Measurements from ENCODE around the gene UBXN7. TPM values are rescaled to one million over a fixed set of nuclear protein-coding genes. Genes with fewer than 3 reads are reported as not detected.
A peak's percentile ranks its signal among the peaks of the same experiment; 100 is the strongest.
"Not testable (repeated sequence)": the region's sequence is repeated elsewhere in the genome, so short reads cannot be mapped to it uniquely, and the experiment has no call there.

Gene UBXN7
- total and polyA plus RNA-seq, 2 donors (not counting 1 experiment from before 2014, with no cell fraction given) = 28.1 to 34.8 TPM

DNA sequence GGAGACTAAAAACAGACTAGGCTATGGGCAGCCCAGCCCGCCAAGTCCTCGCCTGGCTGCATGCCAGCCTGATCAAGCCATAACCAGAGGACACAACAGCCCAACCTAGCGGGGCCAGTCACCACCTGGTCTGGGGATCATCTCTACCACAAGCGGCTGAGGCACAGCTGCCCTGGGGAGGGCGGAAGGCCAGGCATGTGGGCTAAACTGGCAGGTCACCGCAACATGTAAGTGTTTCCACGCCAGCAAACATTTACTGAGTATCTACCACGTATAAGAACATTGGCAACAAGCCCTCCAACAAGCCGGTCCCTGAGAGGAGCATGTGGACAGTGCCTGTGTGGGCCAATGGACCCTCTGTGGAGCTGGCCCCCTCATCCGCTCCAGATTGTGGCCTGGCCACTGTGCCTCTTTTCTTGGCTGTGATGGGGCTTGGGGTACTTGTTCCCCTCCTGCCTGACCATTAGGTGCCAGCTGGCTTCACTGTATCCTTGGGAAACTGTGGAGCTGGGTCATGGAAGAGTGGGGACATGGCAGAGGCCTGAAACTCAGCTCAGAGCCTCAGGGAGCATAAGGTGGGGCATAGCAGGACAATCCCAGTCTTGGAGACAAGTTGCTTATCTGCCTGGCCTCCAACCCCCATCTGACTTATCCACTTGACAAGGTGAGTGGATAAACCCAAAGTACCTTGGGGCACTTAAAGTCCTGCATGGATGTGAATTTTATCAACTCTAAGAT lies 9.0 kb downstream of the UBXN7 start:
- Histone ChIP-seq H3K79me2 (ENCODE audit: control insufficient read depth, insufficient read depth, low read length) (peaks cover 64% of the 10 kb centered on the region), H4K20me1 (ENCODE audit: control insufficient read depth, extremely low read depth, insufficient read depth, low read length) (no peaks in the 10 kb centered on the region), H2AFZ (ENCODE audit: low read length) (no peak overlapping the region), H3K4me2 (ENCODE audit: extremely low read depth, insufficient read depth, low read length) (no peak overlapping the region), H3K4me1 (ENCODE audit: control insufficient read depth, extremely low read depth, insufficient read depth, low read length) (no peaks in the 10 kb centered on the region), H3K36me3 (ENCODE audit: control insufficient read depth, insufficient read depth, low read length) (no peaks in the 10 kb centered on the region), H3K9me3 (ENCODE audit: control insufficient read depth, insufficient read depth, low read depth, low read length) (no peaks in the 10 kb centered on the region), H3K9ac (ENCODE audit: insufficient read depth, low read length) (no peak overlapping the region), H3K27ac (ENCODE audit: insufficient read depth, low read length) (no peak overlapping the region), H3K27me3 (ENCODE audit: control insufficient read depth, insufficient read depth, low read length) (no peaks in the 10 kb centered on the region), H3K4me3 (replicated peaks in 1 of 4; ENCODE audit: control extremely low read depth in 1 of 4, insufficient read depth in 1 of 4, low read depth in 3 of 4, low read length in 4 of 4) (no peak overlapping the region)
- DNase-seq (ENCODE audit: low read depth in 2 of 2) = peak in 1 of 2 donors; percentile 36
- TF ChIP-seq EZH2 (IDR thresholded peaks at IDR 0.05; ENCODE audit: low read length, missing control alignments) = no peak
- TF ChIP-seq, protein P1, sequence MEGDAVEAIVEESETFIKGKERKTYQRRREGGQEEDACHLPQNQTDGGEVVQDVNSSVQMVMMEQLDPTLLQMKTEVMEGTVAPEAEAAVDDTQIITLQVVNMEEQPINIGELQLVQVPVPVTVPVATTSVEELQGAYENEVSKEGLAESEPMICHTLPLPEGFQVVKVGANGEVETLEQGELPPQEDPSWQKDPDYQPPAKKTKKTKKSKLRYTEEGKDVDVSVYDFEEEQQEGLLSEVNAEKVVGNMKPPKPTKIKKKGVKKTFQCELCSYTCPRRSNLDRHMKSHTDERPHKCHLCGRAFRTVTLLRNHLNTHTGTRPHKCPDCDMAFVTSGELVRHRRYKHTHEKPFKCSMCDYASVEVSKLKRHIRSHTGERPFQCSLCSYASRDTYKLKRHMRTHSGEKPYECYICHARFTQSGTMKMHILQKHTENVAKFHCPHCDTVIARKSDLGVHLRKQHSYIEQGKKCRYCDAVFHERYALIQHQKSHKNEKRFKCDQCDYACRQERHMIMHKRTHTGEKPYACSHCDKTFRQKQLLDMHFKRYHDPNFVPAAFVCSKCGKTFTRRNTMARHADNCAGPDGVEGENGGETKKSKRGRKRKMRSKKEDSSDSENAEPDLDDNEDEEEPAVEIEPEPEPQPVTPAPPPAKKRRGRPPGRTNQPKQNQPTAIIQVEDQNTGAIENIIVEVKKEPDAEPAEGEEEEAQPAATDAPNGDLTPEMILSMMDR (conservative IDR thresholded peaks at IDR 0.05 in 1 of 2, IDR thresholded peaks at IDR 0.05 in 1 of 2; ENCODE audit: low read depth in 1 of 2, low read length in 2 of 2) = no peak

DNA sequence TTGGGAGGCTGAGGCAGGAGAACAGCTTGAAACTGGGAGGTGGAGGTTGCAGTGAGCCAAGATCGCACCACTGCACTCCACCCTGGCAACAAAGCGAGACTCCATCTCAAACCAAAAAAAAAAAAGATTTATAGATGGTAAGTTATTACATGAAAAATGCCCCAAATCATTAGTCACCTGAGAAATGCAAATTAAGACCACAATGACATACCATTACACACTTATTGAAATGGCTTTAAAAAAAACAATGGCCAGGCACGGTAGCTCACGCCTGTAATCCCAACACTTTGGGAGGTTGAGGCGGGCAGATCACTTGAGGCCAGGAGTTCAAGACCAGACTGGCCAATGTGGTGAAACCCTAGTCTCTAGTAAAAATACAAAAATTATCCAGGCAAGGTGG lies 10.6 kb downstream of the UBXN7 start:
- not testable (repeated sequence) for H3K27ac ChIP-seq (ENCODE audit: insufficient read depth, low read length); H3K4me2 ChIP-seq (ENCODE audit: extremely low read depth, insufficient read depth, low read length); H3K9me3 ChIP-seq (ENCODE audit: control insufficient read depth, insufficient read depth, low read depth, low read length); H3K27me3 ChIP-seq (ENCODE audit: control insufficient read depth, insufficient read depth, low read length); H2AFZ ChIP-seq (ENCODE audit: low read length); H3K4me3 ChIP-seq (replicated peaks in 1 of 4; ENCODE audit: control extremely low read depth in 1 of 4, insufficient read depth in 1 of 4, low read depth in 3 of 4, low read length in 4 of 4); DNase-seq (ENCODE audit: low read depth in 2 of 2); H3K9ac ChIP-seq (ENCODE audit: insufficient read depth, low read length); H3K36me3 ChIP-seq (ENCODE audit: control insufficient read depth, insufficient read depth, low read length); H4K20me1 ChIP-seq (ENCODE audit: control insufficient read depth, extremely low read depth, insufficient read depth, low read length); H3K4me1 ChIP-seq (ENCODE audit: control insufficient read depth, extremely low read depth, insufficient read depth, low read length)
- peaks cover 61% of the 10 kb centered on the region for H3K79me2 ChIP-seq (ENCODE audit: control insufficient read depth, insufficient read depth, low read length)

DNA sequence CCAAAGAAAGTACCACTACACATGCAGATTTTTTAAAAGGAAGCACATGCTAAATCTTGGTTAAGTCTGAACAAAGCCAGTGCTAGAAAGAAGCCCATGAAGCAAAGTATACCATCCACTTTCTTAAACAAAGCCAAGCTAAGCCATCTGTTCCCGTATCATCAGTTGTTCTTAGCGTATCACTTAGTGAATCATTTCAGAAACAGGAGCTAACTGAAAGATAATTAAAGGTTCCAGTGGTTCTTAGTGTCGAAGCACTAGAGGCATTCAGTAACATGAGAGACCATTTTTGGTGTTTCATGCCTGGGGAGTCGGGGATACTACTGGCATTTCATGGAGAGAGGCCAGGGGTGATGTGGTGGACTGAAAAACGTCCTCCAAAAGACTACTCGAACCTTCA lies 12.8 kb downstream of the UBXN7 start:
- H3K9me3 ChIP-seq (ENCODE audit: control insufficient read depth, insufficient read depth, low read depth, low read length) = no peaks in the 10 kb centered on the region
- H3K4me3 ChIP-seq (replicated peaks in 1 of 4; ENCODE audit: control extremely low read depth in 1 of 4, insufficient read depth in 1 of 4, low read depth in 3 of 4, low read length in 4 of 4) = no peak overlapping the region
- H3K4me2 ChIP-seq (ENCODE audit: extremely low read depth, insufficient read depth, low read length) = no peak overlapping the region
- H3K36me3 ChIP-seq (ENCODE audit: control insufficient read depth, insufficient read depth, low read length) = no peaks in the 10 kb centered on the region
- H3K27me3 ChIP-seq (ENCODE audit: control insufficient read depth, insufficient read depth, low read length) = no peaks in the 10 kb centered on the region
- no peak overlapping the region for H2AFZ ChIP-seq (ENCODE audit: low read length)
- no peak overlapping the region for H3K9ac ChIP-seq (ENCODE audit: insufficient read depth, low read length)
- no peaks in the 10 kb centered on the region for H3K4me1 ChIP-seq (ENCODE audit: control insufficient read depth, extremely low read depth, insufficient read depth, low read length)
- peaks cover 58% of the 10 kb centered on the region for H3K79me2 ChIP-seq (ENCODE audit: control insufficient read depth, insufficient read depth, low read length)
- H4K20me1 ChIP-seq (ENCODE audit: control insufficient read depth, extremely low read depth, insufficient read depth, low read length) = no peaks in the 10 kb centered on the region
- DNase-seq (ENCODE audit: low read depth in 2 of 2) = no peak
- TF ChIP-seq EZH2 (IDR thresholded peaks at IDR 0.05; ENCODE audit: low read length, missing control alignments) = no peak
- TF ChIP-seq, protein P1 (conservative IDR thresholded peaks at IDR 0.05 in 1 of 2, IDR thresholded peaks at IDR 0.05 in 1 of 2; ENCODE audit: low read depth in 1 of 2, low read length in 2 of 2) = no peak
- no peak overlapping the region for H3K27ac ChIP-seq (ENCODE audit: insufficient read depth, low read length)
